ENCODE results near the gene DHX29.

DNA sequence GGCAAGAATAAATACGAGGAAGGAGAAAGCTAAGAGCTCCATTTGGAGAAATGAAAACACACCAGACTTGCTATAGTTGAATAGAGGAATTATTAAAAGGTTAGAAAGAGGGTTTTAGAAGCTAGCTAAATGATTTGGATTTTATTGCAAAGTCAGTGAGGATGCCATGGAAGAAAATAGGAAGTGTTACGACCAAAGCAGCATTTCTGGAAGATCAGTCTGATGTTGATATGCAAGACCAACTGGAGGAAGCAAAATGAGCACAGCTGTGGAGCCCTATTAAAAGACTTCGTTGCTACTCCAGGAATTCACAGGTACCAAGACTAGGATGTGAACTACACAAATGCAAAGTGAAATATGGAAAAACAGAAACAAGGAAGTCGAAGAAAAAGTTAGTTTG is 2.1 kb downstream of the DHX29 start:
- TF ChIP-seq RAD21 (IDR thresholded peaks at IDR 0.05): no peak
- TF ChIP-seq JUND (IDR thresholded peaks at IDR 0.05): no peak
- no peak for TF ChIP-seq TAF1 (conservative IDR thresholded peaks at IDR 0.05)
- no peak for TF ChIP-seq FOXA1 (IDR thresholded peaks at IDR 0.05)
- TF ChIP-seq, protein P1, sequence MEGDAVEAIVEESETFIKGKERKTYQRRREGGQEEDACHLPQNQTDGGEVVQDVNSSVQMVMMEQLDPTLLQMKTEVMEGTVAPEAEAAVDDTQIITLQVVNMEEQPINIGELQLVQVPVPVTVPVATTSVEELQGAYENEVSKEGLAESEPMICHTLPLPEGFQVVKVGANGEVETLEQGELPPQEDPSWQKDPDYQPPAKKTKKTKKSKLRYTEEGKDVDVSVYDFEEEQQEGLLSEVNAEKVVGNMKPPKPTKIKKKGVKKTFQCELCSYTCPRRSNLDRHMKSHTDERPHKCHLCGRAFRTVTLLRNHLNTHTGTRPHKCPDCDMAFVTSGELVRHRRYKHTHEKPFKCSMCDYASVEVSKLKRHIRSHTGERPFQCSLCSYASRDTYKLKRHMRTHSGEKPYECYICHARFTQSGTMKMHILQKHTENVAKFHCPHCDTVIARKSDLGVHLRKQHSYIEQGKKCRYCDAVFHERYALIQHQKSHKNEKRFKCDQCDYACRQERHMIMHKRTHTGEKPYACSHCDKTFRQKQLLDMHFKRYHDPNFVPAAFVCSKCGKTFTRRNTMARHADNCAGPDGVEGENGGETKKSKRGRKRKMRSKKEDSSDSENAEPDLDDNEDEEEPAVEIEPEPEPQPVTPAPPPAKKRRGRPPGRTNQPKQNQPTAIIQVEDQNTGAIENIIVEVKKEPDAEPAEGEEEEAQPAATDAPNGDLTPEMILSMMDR (IDR thresholded peaks at IDR 0.05; ENCODE audit: low read depth, low read length, missing input control): no peak
- TF ChIP-seq YY1 (IDR thresholded peaks at IDR 0.05): no peak
- TF ChIP-seq, protein P2, sequence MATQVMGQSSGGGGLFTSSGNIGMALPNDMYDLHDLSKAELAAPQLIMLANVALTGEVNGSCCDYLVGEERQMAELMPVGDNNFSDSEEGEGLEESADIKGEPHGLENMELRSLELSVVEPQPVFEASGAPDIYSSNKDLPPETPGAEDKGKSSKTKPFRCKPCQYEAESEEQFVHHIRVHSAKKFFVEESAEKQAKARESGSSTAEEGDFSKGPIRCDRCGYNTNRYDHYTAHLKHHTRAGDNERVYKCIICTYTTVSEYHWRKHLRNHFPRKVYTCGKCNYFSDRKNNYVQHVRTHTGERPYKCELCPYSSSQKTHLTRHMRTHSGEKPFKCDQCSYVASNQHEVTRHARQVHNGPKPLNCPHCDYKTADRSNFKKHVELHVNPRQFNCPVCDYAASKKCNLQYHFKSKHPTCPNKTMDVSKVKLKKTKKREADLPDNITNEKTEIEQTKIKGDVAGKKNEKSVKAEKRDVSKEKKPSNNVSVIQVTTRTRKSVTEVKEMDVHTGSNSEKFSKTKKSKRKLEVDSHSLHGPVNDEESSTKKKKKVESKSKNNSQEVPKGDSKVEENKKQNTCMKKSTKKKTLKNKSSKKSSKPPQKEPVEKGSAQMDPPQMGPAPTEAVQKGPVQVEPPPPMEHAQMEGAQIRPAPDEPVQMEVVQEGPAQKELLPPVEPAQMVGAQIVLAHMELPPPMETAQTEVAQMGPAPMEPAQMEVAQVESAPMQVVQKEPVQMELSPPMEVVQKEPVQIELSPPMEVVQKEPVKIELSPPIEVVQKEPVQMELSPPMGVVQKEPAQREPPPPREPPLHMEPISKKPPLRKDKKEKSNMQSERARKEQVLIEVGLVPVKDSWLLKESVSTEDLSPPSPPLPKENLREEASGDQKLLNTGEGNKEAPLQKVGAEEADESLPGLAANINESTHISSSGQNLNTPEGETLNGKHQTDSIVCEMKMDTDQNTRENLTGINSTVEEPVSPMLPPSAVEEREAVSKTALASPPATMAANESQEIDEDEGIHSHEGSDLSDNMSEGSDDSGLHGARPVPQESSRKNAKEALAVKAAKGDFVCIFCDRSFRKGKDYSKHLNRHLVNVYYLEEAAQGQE (IDR thresholded peaks at IDR 0.05): no peak
- TF ChIP-seq EGR1 (IDR thresholded peaks at IDR 0.05; ENCODE audit: low read depth in 2 of 2): no peak
- TF ChIP-seq, protein P3, sequence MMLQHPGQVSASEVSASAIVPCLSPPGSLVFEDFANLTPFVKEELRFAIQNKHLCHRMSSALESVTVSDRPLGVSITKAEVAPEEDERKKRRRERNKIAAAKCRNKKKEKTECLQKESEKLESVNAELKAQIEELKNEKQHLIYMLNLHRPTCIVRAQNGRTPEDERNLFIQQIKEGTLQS (IDR thresholded peaks at IDR 0.05): no peak
- TF ChIP-seq SP1 (IDR thresholded peaks at IDR 0.05): no peak
- TF ChIP-seq RXRA (IDR thresholded peaks at IDR 0.05): no peak
- TF ChIP-seq HNF4G (IDR thresholded peaks at IDR 0.05): no peak
- TF ChIP-seq GABPA (IDR thresholded peaks at IDR 0.05 in 1 of 2, conservative IDR thresholded peaks at IDR 0.05 in 1 of 2): no peak

All from liver (tissue), 3 donors.